ENCODE results near the gene MAG. TPM values are rescaled to one million over a fixed set of nuclear protein-coding genes. Genes with fewer than 3 reads are reported as not detected.
A peak's percentile ranks its signal among the peaks of the same experiment; 100 is the strongest.

Gene MAG
- total and polyA plus RNA-seq, 2 of the 8 experiments (the other 6 are each of a cell fraction or from before 2014, with no cell fraction given), result 0.20 to 1.3 TPM

DNA sequence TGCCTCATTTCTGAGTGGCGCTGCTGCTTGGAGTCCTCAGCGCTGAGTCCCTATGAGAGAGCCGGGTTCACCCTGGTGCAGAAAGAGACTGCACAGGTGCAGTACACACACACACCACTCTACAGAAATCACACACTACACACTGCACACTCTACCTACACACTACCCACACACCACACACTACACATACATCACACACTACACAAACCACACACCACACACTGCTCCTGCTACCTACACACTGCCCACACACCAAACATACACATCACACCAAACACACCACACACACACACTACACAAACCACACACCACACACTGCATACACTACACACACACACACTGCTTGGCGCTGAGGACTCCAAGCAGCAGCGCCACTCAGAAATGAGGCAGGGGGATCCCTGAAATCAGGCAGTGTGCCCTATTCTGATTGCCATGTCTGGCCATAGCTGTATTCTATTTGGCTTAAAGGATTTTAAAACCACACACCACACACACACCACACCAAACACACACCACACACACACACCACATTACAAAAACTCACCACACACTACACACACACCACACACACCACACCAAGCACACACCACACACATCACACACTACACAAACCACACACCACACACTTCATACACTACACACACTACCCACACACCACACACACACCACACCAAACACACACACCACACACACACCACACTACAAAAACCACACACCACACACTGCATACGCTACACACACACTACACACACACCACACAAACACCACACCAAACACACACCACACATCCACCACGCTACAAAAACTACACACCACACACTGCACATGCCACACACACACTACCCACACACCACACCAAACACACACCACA lies 4.9 kb downstream of the MAG start:
- Histone ChIP-seq H3K36me3 (ENCODE audit: control insufficient read depth in 2 of 4, insufficient read depth in 4 of 4, low read length in 3 of 4) (no peaks in the 10 kb centered on the region; a peak in 1 of 8 replicates), H3K18ac (ENCODE audit: extremely low read depth, low read length) (peak overlapping the region; percentile 40; the same call in 1 of the 2 replicates), H3K27ac (ENCODE audit: low read depth, low read length) (no peak overlapping the region), H3K56ac (replicated peaks; ENCODE audit: insufficient read length, low read depth, low read length) (peak overlapping the region; percentile 100), H4K8ac (ENCODE audit: extremely low read depth, insufficient read depth, low read length) (no peak overlapping the region), H3K4me1 (replicated peaks in 1 of 4; ENCODE audit: control insufficient read depth in 3 of 4, insufficient read depth in 4 of 4, low read length in 3 of 4) (peaks cover 0 to 16% (median 10%) of the 10 kb centered on the region in 4 experiments; a peak in 6 of 7 replicates), H3K23ac (ENCODE audit: insufficient read length) (peak overlapping the region; percentile 86), H4K91ac (replicated peaks; ENCODE audit: insufficient read length, low read length) (peak overlapping the region; percentile 97), H3K4ac (replicated peaks; ENCODE audit: insufficient read length, low read depth, low read length) (no peak overlapping the region), H3K79me1 (ENCODE audit: low read depth, low read length) (peaks cover 3% of the 10 kb centered on the region; the same call in 1 of the 2 replicates), H3K23me2 (ENCODE audit: low read depth, low read length) (peaks cover 24% of the 10 kb centered on the region; the same call in 1 of the 2 replicates), H4K20me1 (replicated peaks in 1 of 2; ENCODE audit: control insufficient read depth in 1 of 2, insufficient read depth in 2 of 2, low read length in 2 of 2) (peaks cover 0 to 21% of the 10 kb centered on the region in 2 experiments), H2BK120ac (replicated peaks; ENCODE audit: low read depth, low read length) (peak overlapping the region; percentile 71), H3K4me2 (ENCODE audit: insufficient read depth in 1 of 2, low read depth in 2 of 2, low read length in 2 of 2) (no peak overlapping the region; a peak in 1 of 4 replicates), H3K27me3 (replicated peaks in 1 of 4; ENCODE audit: control insufficient read depth in 3 of 4, extremely low read depth in 1 of 4, insufficient read depth in 3 of 4, low read length in 3 of 4) (peaks cover 0 to 12% (median 2%) of the 10 kb centered on the region in 4 experiments; a peak in 2 of 7 replicates), H2BK20ac (ENCODE audit: low read length) (peak overlapping the region; percentile 74), H3K14ac (ENCODE audit: insufficient read length) (no peak overlapping the region), H3K79me2 (ENCODE audit: control insufficient read depth in 1 of 2, insufficient read depth in 2 of 2, low read length in 2 of 2) (no peaks in the 10 kb centered on the region), H3K9me3 (ENCODE audit: insufficient read depth in 2 of 2, low read depth in 1 of 2, low read length in 1 of 2) (no peaks in the 10 kb centered on the region; a peak in 1 of 4 replicates), H2BK12ac (ENCODE audit: low read depth, low read length) (peak overlapping the region; percentile 64; the same call in 1 of the 2 replicates), H2BK5ac (ENCODE audit: low read depth, low read length) (peak overlapping the region; percentile 75), H3K9ac (replicated peaks in 1 of 4; ENCODE audit: extremely low read depth in 1 of 4, low read depth in 3 of 4, low read length in 3 of 4) (0 out of 7 replicates have a peak overlapping the region, but pooled peaks of 1 of the 4 experiments have one; percentile 22), H2AFZ (ENCODE audit: low read length) (no peak overlapping the region), H4K5ac (ENCODE audit: insufficient read length, low read depth, low read length) (no peak overlapping the region), H2BK15ac (ENCODE audit: low read length) (peak overlapping the region; percentile 96), H3K4me3 (ENCODE audit: extremely low read depth in 1 of 4, insufficient read depth in 2 of 4, low read depth in 3 of 4, low read length in 4 of 4) (no peak overlapping the region), H2AK5ac (ENCODE audit: low read depth, low read length) (peak overlapping the region; percentile 98)
- TF ChIP-seq JUND (IDR thresholded peaks at IDR 0.05; ENCODE audit: low read length), result no peak
- no peak for TF ChIP-seq TCF12 (IDR thresholded peaks at IDR 0.05; ENCODE audit: low read depth, low read length)
- TF ChIP-seq SP2 (IDR thresholded peaks at IDR 0.05; ENCODE audit: low read length), result no peak
- TF ChIP-seq MAFK (IDR thresholded peaks at IDR 0.05; ENCODE audit: low read depth, low read length), result no peak
- no peak for TF ChIP-seq SIN3A (conservative IDR thresholded peaks at IDR 0.05 in 1 of 2, IDR thresholded peaks at IDR 0.05 in 1 of 2; ENCODE audit: low read depth in 1 of 2, low read length in 2 of 2)
- no peak for TF ChIP-seq SIX5 (IDR thresholded peaks at IDR 0.05; ENCODE audit: low read depth, low read length)
- POLR2A ChIA-PET (ENCODE audit: partially characterized antibody), result interaction anchor here (2.9 kb wide), 1 partner anchor 15 kb away, joined by 18 read pairs; the partner anchor contains the start of gene HAMP
- FAIRE-seq (no peak), DNase-seq (ENCODE audit: low read depth in 1 of 2, low spot score in 2 of 2) (no peak)
- 86 to 100% methylated on average over 2 to 7 of the region's 7 CpGs for WGBS, 2 experiments (ENCODE audit: extremely low coverage in 1 of 2, insufficient coverage in 1 of 2, insufficient read length in 1 of 2, insufficient replicate concordance in 2 of 2, low coverage in 1 of 2, low lambda C conversion rate in 2 of 2, missing lambda C conversion rate in 1 of 2)
- CTCF ChIA-PET (ENCODE audit: partially characterized antibody), result interaction anchor here (1.6 to 1.8 kb wide), 2 partner anchors 10 to 11 kb away, joined by 4 to 5 read pairs; no protein-coding TSS in a partner anchor

All from H1 (cell line).